ENCODE measurements around the gene HACD2. TPM values are rescaled to one million over a fixed set of nuclear protein-coding genes. Genes with fewer than 3 reads are reported as not detected.

Gene HACD2
- total RNA-seq, 1 experiment from 2014 or later, result 27.4 TPM

GRCh38 chr3:123624302-123624701 lies 39.4 kb upstream of the HACD2 start:
- Histone ChIP-seq H3K9me3 (ENCODE audit: control insufficient read depth, low read depth, low read length) (no peaks in the 10 kb centered on the region), H3K18ac (ENCODE audit: insufficient read length, low read depth, low read length) (no peak overlapping the region), H4K91ac (ENCODE audit: insufficient read length, low read depth, low read length) (no peak overlapping the region), H4K5ac (ENCODE audit: insufficient read length, low read depth, low read length) (no peak overlapping the region), H2BK12ac (ENCODE audit: insufficient read length, low read depth, low read length) (no peak overlapping the region), H3K79me1 (ENCODE audit: insufficient read depth, low read depth, low read length, poor library complexity, severe bottlenecking) (no peaks in the 10 kb centered on the region), H3K4me1 (ENCODE audit: insufficient read depth, low read length) (peaks cover 7% of the 10 kb centered on the region), H3K23me2 (ENCODE audit: insufficient read length, low read depth, low read length, poor library complexity, severe bottlenecking) (no peaks in the 10 kb centered on the region), H3K9ac (ENCODE audit: extremely low read depth, insufficient read length, low read length) (no peak overlapping the region), H3K27me3 (ENCODE audit: insufficient read depth, low read length) (no peaks in the 10 kb centered on the region), H2AK5ac (ENCODE audit: insufficient read length, low read length) (no peak overlapping the region), H4K20me1 (ENCODE audit: control insufficient read depth, insufficient read depth, insufficient read length) (peaks cover under 1% of the 10 kb centered on the region), H2BK5ac (ENCODE audit: insufficient read length, low read length) (no peak overlapping the region), H3K56ac (ENCODE audit: insufficient read length, low read depth, low read length) (no peak overlapping the region), H3T11ph (ENCODE audit: low read length) (no peak overlapping the region), H3K14ac (ENCODE audit: insufficient read depth, low read length) (no peak overlapping the region), H2BK120ac (ENCODE audit: low read depth, low read length, poor library complexity, severe bottlenecking) (no peak overlapping the region), H3K4ac (ENCODE audit: low read depth, low read length) (no peak overlapping the region), H3K79me2 (ENCODE audit: insufficient read depth, low read length) (no peaks in the 10 kb centered on the region), H3K27ac (ENCODE audit: insufficient read length, low read depth, low read length) (no peak overlapping the region), H3K4me2 (ENCODE audit: insufficient read depth, insufficient read length, low read length) (no peak overlapping the region), H3K23ac (ENCODE audit: insufficient read length, low read depth, low read length) (no peak overlapping the region), H2AFZ (ENCODE audit: low read length) (no peak overlapping the region), H4K8ac (replicated peaks; ENCODE audit: insufficient read length, low read depth, low read length) (no peak overlapping the region), H2BK20ac (ENCODE audit: low read depth, low read length, poor library complexity, severe bottlenecking) (no peak overlapping the region), H2BK15ac (ENCODE audit: low read depth, low read length) (no peak overlapping the region)
- Mint-ChIP-seq H3K36me3 (ENCODE audit: insufficient read depth in 1 of 3, low read depth in 3 of 3) (no peaks in the 10 kb centered on the region; a peak in 2 of 7 replicates), H3K9me3 (no peaks in the 10 kb centered on the region; a peak in 1 of 5 replicates), H3K4me3 (no peak overlapping the region), H3K4me1 (peaks cover 16 to 17% of the 10 kb centered on the region in 2 experiments), H3K27ac (no peak overlapping the region), H3K27me3 (ENCODE audit: low read depth) (no peaks in the 10 kb centered on the region; the same call in 1 of the 2 replicates)
- no CpG with 5 or more reads among the region's 1 CpG for whole genome bisulfite sequencing (ENCODE audit: extremely low coverage, insufficient read length, low lambda C conversion rate)
- TF ChIP-seq CTCF (conservative IDR thresholded peaks at IDR 0.05), result no peak
- DNase-seq, result no peak

All from H9 (cell line).